ENCODE data around the gene UTP18. TPM values are rescaled to one million over a fixed set of nuclear protein-coding genes. Genes with fewer than 3 reads are reported as not detected.

The UTP18 gene
- total and polyA plus RNA-seq, 8 donors = 21.1 to 52.9 (median 40.7) TPM

DNA sequence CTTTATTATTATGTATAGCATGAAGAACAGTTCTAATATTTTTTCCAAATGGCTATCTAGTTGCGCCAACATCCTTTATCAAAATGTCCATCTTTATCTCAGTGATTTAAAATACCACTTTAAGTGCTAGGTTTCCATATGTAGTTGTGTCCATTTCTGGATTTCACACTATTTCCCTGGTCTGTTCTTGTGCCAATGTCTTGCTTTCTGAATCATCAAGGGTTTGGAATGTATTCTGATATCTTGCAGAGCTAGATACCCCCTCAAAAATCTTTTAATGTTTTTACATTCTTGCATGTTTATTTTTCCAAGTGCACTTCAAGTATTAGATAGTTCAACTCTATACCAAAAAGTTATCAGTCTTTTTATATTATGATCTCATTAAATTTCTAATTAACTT lies 14.8 kb upstream of the UTP18 start:
- ATAC-seq = no peak
- H3K4me3 ChIP-seq = no peak overlapping the region
- H3K4me1 ChIP-seq = no peaks in the 10 kb centered on the region
- no peaks in the 10 kb centered on the region for H3K36me3 ChIP-seq
- TF ChIP-seq, protein P1, sequence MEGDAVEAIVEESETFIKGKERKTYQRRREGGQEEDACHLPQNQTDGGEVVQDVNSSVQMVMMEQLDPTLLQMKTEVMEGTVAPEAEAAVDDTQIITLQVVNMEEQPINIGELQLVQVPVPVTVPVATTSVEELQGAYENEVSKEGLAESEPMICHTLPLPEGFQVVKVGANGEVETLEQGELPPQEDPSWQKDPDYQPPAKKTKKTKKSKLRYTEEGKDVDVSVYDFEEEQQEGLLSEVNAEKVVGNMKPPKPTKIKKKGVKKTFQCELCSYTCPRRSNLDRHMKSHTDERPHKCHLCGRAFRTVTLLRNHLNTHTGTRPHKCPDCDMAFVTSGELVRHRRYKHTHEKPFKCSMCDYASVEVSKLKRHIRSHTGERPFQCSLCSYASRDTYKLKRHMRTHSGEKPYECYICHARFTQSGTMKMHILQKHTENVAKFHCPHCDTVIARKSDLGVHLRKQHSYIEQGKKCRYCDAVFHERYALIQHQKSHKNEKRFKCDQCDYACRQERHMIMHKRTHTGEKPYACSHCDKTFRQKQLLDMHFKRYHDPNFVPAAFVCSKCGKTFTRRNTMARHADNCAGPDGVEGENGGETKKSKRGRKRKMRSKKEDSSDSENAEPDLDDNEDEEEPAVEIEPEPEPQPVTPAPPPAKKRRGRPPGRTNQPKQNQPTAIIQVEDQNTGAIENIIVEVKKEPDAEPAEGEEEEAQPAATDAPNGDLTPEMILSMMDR (IDR thresholded peaks at IDR 0.05) = no peak
- no peaks in the 10 kb centered on the region for H3K27me3 ChIP-seq
- intact Hi-C loops (cut with DNase I) = no loop called here
- H3K9me3 ChIP-seq = no peaks in the 10 kb centered on the region
- DNase-seq = no peak
- H3K27ac ChIP-seq = no peak overlapping the region

- H3K4me1 ChIP-seq = no peaks in the 10 kb centered on the region
- ATAC-seq = no peak
- H3K36me3 ChIP-seq = peaks cover 0 to 17% of the 10 kb centered on the region in 2 donors
- TF ChIP-seq, protein P1 (IDR thresholded peaks at IDR 0.05) = no peak
- DNase-seq = no peak
- no peak overlapping the region for H3K4me3 ChIP-seq
- H3K27ac ChIP-seq = no peak overlapping the region
- no peaks in the 10 kb centered on the region for H3K9me3 ChIP-seq
- no peaks in the 10 kb centered on the region for H3K27me3 ChIP-seq
- intact Hi-C loops (cut with DNase I) = loop anchor here in 1 of 2 donors (10.0 kb wide), 1 partner anchor 56 kb away; no protein-coding TSS in a partner anchor
Measured at GRCh38 chr17:51250314-51250840, 10.0 kb upstream of the UTP18 start.

GRCh38 chr17:51251010-51251409 lies 9.3 kb upstream of the UTP18 start:
- TF ChIP-seq, protein P1 (IDR thresholded peaks at IDR 0.05) = no peak
- Histone ChIP-seq H3K27ac (no peak overlapping the region), H3K36me3 (peaks cover 0 to 17% of the 10 kb centered on the region in 2 donors), H3K4me3 (no peak overlapping the region), H3K4me1 (no peaks in the 10 kb centered on the region), H3K27me3 (no peaks in the 10 kb centered on the region), H3K9me3 (no peaks in the 10 kb centered on the region)
- ATAC-seq = no peak
- intact Hi-C loops (cut with DNase I) = loop anchor here in 1 of 2 donors (10.0 kb wide), 1 partner anchor 56 kb away; no protein-coding TSS in a partner anchor
- DNase-seq = no peak

DNA sequence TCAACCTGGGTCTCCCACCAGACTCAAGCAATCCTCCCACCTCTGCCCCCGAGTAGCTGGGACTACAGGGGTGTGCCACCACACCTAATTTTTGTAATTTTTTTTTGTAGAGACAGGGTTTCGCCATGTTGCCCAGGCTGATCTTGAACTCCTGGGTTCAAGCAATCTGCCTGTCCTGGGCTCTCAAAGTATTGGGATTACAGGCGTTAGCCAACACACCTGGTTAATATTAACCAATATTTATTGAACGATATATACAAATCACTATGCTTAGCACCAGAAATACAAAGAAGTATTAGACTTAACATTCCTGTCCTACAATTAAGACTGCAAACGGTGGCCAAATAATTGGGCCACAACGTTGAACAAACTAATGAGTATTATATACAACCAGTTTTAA lies 4.7 kb upstream of the UTP18 start:
- TF ChIP-seq, protein P1 (IDR thresholded peaks at IDR 0.05) = no peak
- no peaks in the 10 kb centered on the region for H3K27me3 ChIP-seq
- H3K4me3 ChIP-seq = no peak overlapping the region
- H3K4me1 ChIP-seq = peaks cover 8 to 32% of the 10 kb centered on the region in 2 donors
- no peaks in the 10 kb centered on the region for H3K9me3 ChIP-seq
- intact Hi-C loops (cut with DNase I) = loop anchor here in 1 of 2 donors (10.0 kb wide), 1 partner anchor 61 kb away; no protein-coding TSS in a partner anchor
- ATAC-seq (no peak), DNase-seq (no peak)
- peaks cover 0 to 17% of the 10 kb centered on the region in 2 donors for H3K36me3 ChIP-seq
- no peak overlapping the region for H3K27ac ChIP-seq

GRCh38 chr17:51256101-51256500 lies 4.2 kb upstream of the UTP18 start:
- DNase-seq (no peak), ATAC-seq (no peak)
- intact Hi-C loops (cut with DNase I) = loop anchor here in 1 of 2 donors (10.0 kb wide), 1 partner anchor 61 kb away; no protein-coding TSS in a partner anchor
- no peaks in the 10 kb centered on the region for H3K27me3 ChIP-seq
- TF ChIP-seq, protein P1 (IDR thresholded peaks at IDR 0.05) = no peak
- no peak overlapping the region for H3K27ac ChIP-seq
- H3K9me3 ChIP-seq = no peaks in the 10 kb centered on the region
- no peak overlapping the region for H3K4me3 ChIP-seq
- peaks cover 8 to 34% of the 10 kb centered on the region in 2 donors for H3K4me1 ChIP-seq
- H3K36me3 ChIP-seq = peaks cover 0 to 17% of the 10 kb centered on the region in 2 donors
